Esophagus squamous epithelium (tissue), 5 donors: Measurements from ENCODE around the gene NLGN3. TPM values are rescaled to one million over a fixed set of nuclear protein-coding genes. Genes with fewer than 3 reads are reported as not detected.

Experiments
- DNase-seq: peaks from one replicate; lab custom pipeline; 2025; lab: John Stamatoyannopoulos, UW
- H3K27ac ChIP-seq, 4 donors: fragments of 200-600 bp; sonication (generic); one replicate each; pipeline ENCODE4 v1.5.1; 2016 to 2019; ENCODE audit warnings: mild to moderate bottlenecking in 1 of 4
- H3K27me3 ChIP-seq, 4 donors: fragments of 200-600 bp; sonication (generic); 1 replicate in 3 of 4; 2 replicates in 1 of 4; pipeline versions ENCODE4 v1.5.1 to v1.6.0; 2017 to 2021; ENCODE audit warnings: antibody characterized with exemption in 1 of 4
- H3K36me3 ChIP-seq, 3 donors: fragments of 200-600 bp; sonication (generic); one replicate each; pipeline ENCODE4 v1.5.1; 2016 to 2019
- H3K4me1 ChIP-seq, 3 donors: fragments of 200-600 bp; sonication (generic); one replicate each; pipeline ENCODE4 v1.5.1; 2017 to 2019
- H3K4me3 ChIP-seq, 4 donors: fragments of 200-600 bp; sonication (generic); 1 replicate in 3 of 4; 2 replicates in 1 of 4; pipeline ENCODE4 v1.5.1; 2016 to 2019; ENCODE audit warnings: mild to moderate bottlenecking in 2 of 4, moderate library complexity in 1 of 4
- H3K9me3 ChIP-seq, 3 donors: fragments of 200-600 bp; sonication (generic); one replicate each; pipeline ENCODE4 v1.5.1; 2016 to 2019
- CTCF ChIP-seq, 6 experiments: fragments of 450-650 bp in 4 of 6; fragments of 200-600 bp in 2 of 6; sonication (generic) in 2 of 6; IDR thresholded peaks; one replicate each; pipeline ENCODE4 v1.5.1; 2016 to 2019; ENCODE audit warnings: antibody characterized with exemption in 6 of 6, mild to moderate bottlenecking in 4 of 6, moderate library complexity in 4 of 6
- POLR2A ChIP-seq, 4 donors: fragments of 450-650 bp; IDR thresholded peaks; one replicate each; pipeline ENCODE4 v1.6.1; 2017; ENCODE audit warnings: antibody characterized with exemption in 4 of 4, mild to moderate bottlenecking in 4 of 4, moderate library complexity in 3 of 4
- WGBS, 2 donors: methylation state at CpG; one replicate each; pipeline ENCODE4 v1.1.5; 2018; 5-methylcytosine and 5-hydroxymethylcytosine counted together
- intact Hi-C: fragments of 100-400 bp; cut with DNase I; formaldehyde crosslinking; loops from one replicate; pipeline ENCODE4 v1.15.0; 2022
- small RNA-seq, 4 donors: library from RNA; depleted of rRNA; stranded (forward); fragments of <200 nt; gene quantifications; one replicate each; pipeline ENCODE3, GENCODE V24; 2016
- total RNA-seq, 4 donors: library from RNA; depleted of rRNA; stranded (reverse); fragments of >200 nt; gene quantifications; one replicate each; pipeline ENCODE4 v1.1.0, GENCODE V29; 2016
- donor health status: DM: yes; HTN: yes; CAD: no.

NLGN3 gene
- total RNA-seq, 4 donors from 2014 or later, result 0.21 to 0.38 (median 0.23) TPM; not detected in 1

DNA sequence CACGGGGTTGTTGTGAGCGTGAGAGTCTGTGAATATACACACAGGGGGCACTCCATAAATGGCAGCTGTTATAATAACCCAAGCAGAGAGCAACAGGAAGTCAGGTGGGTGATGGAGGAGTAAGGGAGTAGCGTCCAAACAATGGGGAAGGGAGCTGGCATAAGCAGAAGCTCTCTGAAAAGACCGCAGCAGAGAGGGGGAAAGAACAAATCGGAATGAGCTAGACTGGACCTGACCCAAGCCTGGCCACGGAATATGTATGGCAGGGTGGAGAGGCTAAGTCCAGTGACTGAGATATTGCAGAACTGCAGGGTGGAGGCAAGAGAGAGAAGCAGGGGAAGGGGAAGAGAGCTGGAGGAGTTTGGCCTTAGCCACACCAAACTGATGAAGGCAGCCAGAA is 71.8 kb downstream of the NLGN3 start:
- intact Hi-C loops, result no loop called here
- H3K36me3 ChIP-seq, result no peaks in the 10 kb centered on the region
- 20 to 38% methylated on average over 6 of the region's 6 CpGs for WGBS, 2 donors
- H3K4me1 ChIP-seq, result peaks cover 0 to 4% (median 0%) of the 10 kb centered on the region in 3 donors
- no peak overlapping the region for H3K27ac ChIP-seq
- no peaks in the 10 kb centered on the region for H3K9me3 ChIP-seq
- no peak overlapping the region for H3K4me3 ChIP-seq
- no peak for DNase-seq
- H3K27me3 ChIP-seq, result no peaks in the 10 kb centered on the region
- TF ChIP-seq POLR2A (IDR thresholded peaks at IDR 0.05) (no peak), CTCF (IDR thresholded peaks at IDR 0.05) (no peak)

GRCh38 chrX:71217298-71217697 is 72.7 kb downstream of the NLGN3 start:
- no peak overlapping the region for H3K27ac ChIP-seq
- no peak for DNase-seq
- no peaks in the 10 kb centered on the region for H3K27me3 ChIP-seq
- no peaks in the 10 kb centered on the region for H3K36me3 ChIP-seq
- TF ChIP-seq CTCF (IDR thresholded peaks at IDR 0.05), result no peak
- TF ChIP-seq POLR2A (IDR thresholded peaks at IDR 0.05), result no peak
- H3K4me3 ChIP-seq, result no peak overlapping the region
- 74 to 85% methylated on average over 6 of the region's 6 CpGs for WGBS, 2 donors
- H3K9me3 ChIP-seq, result no peaks in the 10 kb centered on the region
- intact Hi-C loops, result no loop called here
- peaks cover 0 to 3% (median 0%) of the 10 kb centered on the region in 3 donors for H3K4me1 ChIP-seq

Small RNA genes within 50 kb of the gene (small RNA-seq; reads per million reads assigned to genes)
- 0 reads per million in 4 donors for gene CXorf65

Other genes starting within 250 kb of the NLGN3 start
- gene TEX11, start 236.1 kb upstream of the NLGN3 start, total RNA-seq, result not detected
- gene SLC7A3, start 213.7 kb upstream of the NLGN3 start, total RNA-seq, result under 1 TPM in 1 of 4 donors, not detected in 3; 0.56 TPM
- 10 to 100 TPM; 39.6 to 54.1 (median 43.7) TPM for gene SNX12, start 76.5 kb upstream of the NLGN3 start, total RNA-seq
- 10 to 100 TPM in 2 of 4 donors, 1 to 10 TPM in 2; 4.8 to 17.7 (median 13.2) TPM for gene FOXO4, start 49.0 kb upstream of the NLGN3 start, total RNA-seq
- gene CXorf65, start 38.1 kb upstream of the NLGN3 start, total RNA-seq, result not detected
- 10 to 100 TPM in 2 of 4 donors, 1 to 10 TPM in 2; 4.3 to 15.5 (median 8.8) TPM for gene IL2RG, start 33.3 kb upstream of the NLGN3 start, total RNA-seq
- gene MED12, start 26.2 kb upstream of the NLGN3 start, total RNA-seq, result 10 to 100 TPM; 19.9 to 34.0 (median 24.3) TPM
- under 1 TPM in 2 of 4 donors, not detected in 2; 0.19 to 0.32 TPM for gene GJB1, start 78.4 kb downstream of the NLGN3 start, total RNA-seq
- 10 to 100 TPM in 1 of 4 donors, 1 to 10 TPM in 3; 5.7 to 10.9 (median 8.3) TPM for gene ZMYM3, start 109.3 kb downstream of the NLGN3 start, total RNA-seq
- 100 to 1,000 TPM; 126 to 227 (median 187) TPM for gene NONO, start 138.8 kb downstream of the NLGN3 start, total RNA-seq
- 1 to 10 TPM; 1.9 to 3.9 (median 2.2) TPM for gene ITGB1BP2, start 156.9 kb downstream of the NLGN3 start, total RNA-seq
- 10 to 100 TPM; 18.6 to 54.2 (median 22.6) TPM for gene TAF1, start 221.5 kb downstream of the NLGN3 start, total RNA-seq